ENCODE results near the gene ERF. TPM values are rescaled to one million over a fixed set of nuclear protein-coding genes. Genes with fewer than 3 reads are reported as not detected.
A peak's percentile ranks its signal among the peaks of the same experiment; 100 is the strongest.

ERF gene
- total and polyA plus RNA-seq, 2 donors (not counting 1 experiment from before 2014, with no cell fraction given) = 48.6 to 51.5 TPM

DNA sequence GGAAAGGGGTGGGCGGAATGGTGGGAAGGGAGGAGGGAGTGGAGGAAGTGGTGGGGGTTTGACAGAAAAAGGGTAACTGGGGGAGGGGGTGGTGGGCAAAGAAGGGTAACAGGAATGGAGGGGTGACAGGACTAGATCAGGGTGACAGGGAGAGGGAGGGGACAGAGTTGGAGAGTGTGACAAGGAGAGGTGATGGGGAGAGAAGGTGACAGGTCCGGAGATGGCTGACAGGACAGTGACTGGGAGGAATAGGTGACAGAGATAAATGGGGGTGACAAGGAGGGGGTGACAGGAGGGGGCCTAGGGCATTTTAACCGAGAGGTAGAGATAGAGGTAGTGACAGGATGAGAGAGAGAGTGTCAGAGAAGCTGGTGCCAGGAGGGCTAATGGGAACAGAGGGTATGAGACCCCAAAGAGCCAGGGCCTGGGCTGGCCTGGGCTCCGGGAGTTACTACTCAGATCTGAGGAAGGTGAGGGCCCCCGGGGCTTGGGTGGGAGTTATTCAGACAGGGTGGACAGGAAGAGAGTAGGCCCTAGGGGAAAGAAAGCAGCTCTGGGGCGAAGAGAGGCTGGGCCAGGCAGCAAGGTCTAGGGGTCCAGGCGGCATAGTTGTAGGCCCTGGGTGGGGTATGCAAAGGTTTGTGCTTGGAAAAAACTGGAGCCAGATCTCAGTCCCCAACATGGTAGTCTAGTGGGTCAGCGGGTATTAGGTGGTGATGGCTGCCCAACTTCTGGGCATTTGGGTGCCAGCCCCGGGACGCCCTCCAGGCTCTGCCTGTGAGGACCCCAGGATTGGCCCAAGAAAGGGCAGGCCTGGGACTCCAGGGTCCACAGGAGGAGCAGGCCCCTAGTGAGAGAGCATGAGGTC lies 14.8 kb upstream of the ERF start:
- Histone ChIP-seq H3K9me3 (ENCODE audit: control extremely low read depth in 1 of 3, control insufficient read depth in 2 of 3, insufficient read depth in 1 of 3, low read length in 2 of 3) (no peaks in the 10 kb centered on the region), H3K27ac (ENCODE audit: low read length in 2 of 2) (peak overlapping the region; percentile 89 to 93), H4K20me1 (ENCODE audit: control insufficient read depth, insufficient read depth, low read length, poor library complexity, severe bottlenecking) (no peaks in the 10 kb centered on the region), H3K36me3 (replicated peaks in 1 of 2; ENCODE audit: control extremely low read depth in 1 of 2, control insufficient read depth in 1 of 2, extremely low read depth in 1 of 2, insufficient read depth in 2 of 2, low read length in 1 of 2) (peaks cover 0 to 27% of the 10 kb centered on the region in 2 experiments), H3K9ac (ENCODE audit: low read length) (peak overlapping the region; percentile 80), H3K4me2 (replicated peaks; ENCODE audit: low read depth, low read length, poor library complexity, severe bottlenecking) (peak overlapping the region; percentile 92), H3K4me3 (ENCODE audit: control extremely low read depth in 1 of 5, extremely low read depth in 1 of 5, insufficient read depth in 1 of 5, low read depth in 2 of 5, low read length in 4 of 5) (peak overlapping the region; percentile 49 to 82 (median 62)), H3K27me3 (replicated peaks in 1 of 4; ENCODE audit: control extremely low read depth in 1 of 4, control insufficient read depth in 3 of 4, insufficient read depth in 4 of 4, low read length in 3 of 4) (no peaks in the 10 kb centered on the region), H2AFZ (ENCODE audit: insufficient read depth, low read depth, low read length, poor library complexity, severe bottlenecking) (peak overlapping the region; percentile 50), H3K4me1 (ENCODE audit: control insufficient read depth in 2 of 2, insufficient read depth in 2 of 2, low read length in 2 of 2) (peaks cover 26 to 32% of the 10 kb centered on the region in 2 donors), H3K79me2 (ENCODE audit: control insufficient read depth, insufficient read depth, low read length) (peaks cover 53% of the 10 kb centered on the region)
- no peaks in the 10 kb centered on the region for H3K9me3 Mint-ChIP-seq (ENCODE audit: insufficient read depth)
- peaks cover 28% of the 10 kb centered on the region for H3K4me1 Mint-ChIP-seq
- ATAC-seq (ENCODE audit: low read depth) (no peak), DNase-seq (peak; percentile 46)
- H3K4me3 Mint-ChIP-seq = peak overlapping the region; percentile 88
- peak overlapping the region; percentile 96 for H3K27ac Mint-ChIP-seq
- TF ChIP-seq, protein P1, sequence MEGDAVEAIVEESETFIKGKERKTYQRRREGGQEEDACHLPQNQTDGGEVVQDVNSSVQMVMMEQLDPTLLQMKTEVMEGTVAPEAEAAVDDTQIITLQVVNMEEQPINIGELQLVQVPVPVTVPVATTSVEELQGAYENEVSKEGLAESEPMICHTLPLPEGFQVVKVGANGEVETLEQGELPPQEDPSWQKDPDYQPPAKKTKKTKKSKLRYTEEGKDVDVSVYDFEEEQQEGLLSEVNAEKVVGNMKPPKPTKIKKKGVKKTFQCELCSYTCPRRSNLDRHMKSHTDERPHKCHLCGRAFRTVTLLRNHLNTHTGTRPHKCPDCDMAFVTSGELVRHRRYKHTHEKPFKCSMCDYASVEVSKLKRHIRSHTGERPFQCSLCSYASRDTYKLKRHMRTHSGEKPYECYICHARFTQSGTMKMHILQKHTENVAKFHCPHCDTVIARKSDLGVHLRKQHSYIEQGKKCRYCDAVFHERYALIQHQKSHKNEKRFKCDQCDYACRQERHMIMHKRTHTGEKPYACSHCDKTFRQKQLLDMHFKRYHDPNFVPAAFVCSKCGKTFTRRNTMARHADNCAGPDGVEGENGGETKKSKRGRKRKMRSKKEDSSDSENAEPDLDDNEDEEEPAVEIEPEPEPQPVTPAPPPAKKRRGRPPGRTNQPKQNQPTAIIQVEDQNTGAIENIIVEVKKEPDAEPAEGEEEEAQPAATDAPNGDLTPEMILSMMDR (IDR thresholded peaks at IDR 0.05) = no peak
- TF ChIP-seq EZH2 (IDR thresholded peaks at IDR 0.05; ENCODE audit: borderline replicate concordance, insufficient read depth, low read depth, low read length, poor library complexity, severe bottlenecking) = no peak
- intact Hi-C loops (cut with micrococcal nuclease) = loop anchor here (1.0 kb wide), 2 partner anchors 11 to 49 kb away; partner anchors contain the start of gene ZNF526
- H3K27me3 Mint-ChIP-seq = no peaks in the 10 kb centered on the region
- ChIA-PET CTCF (interaction anchor here (1.0 to 2.6 kb wide), 8 partner anchors 9 to 161 kb away, joined by 3 to 33 read pairs (median 6); no protein-coding TSS in a partner anchor), POLR2A (interaction anchor here (0.6 to 2.6 kb wide), 12 partner anchors 10 to 1007 kb away, joined by 3 to 21 read pairs (median 5); partner anchors contain the start of genes ERF, PAFAH1B3 and POU2F2)
- WGBS (ENCODE audit: insufficient coverage) = 26% methylated on average over 10 of the region's 10 CpGs

Data from B cell (primary cell).